ENCODE measurements around the gene ADH4.

ADH4 gene

DNA sequence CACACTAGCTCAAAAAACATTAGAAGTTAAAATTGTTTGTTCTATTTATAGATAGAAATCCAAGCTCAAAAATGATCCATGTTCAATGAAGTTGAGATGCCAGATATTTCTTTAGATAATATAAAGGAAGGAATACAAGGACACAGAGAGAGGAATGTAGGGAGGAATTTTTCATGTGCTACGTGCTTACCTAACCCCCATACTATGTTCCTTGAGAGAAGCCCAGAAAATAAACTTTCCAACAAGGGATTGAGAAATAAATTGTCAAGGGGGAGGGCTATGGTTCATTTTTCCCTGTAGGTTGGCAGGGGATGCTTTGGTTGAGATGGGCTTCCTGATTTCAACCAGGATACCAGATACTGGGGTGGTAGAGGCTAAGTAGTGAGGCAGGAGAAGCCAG is 39.9 kb downstream of the ADH4 start:
- Histone ChIP-seq H4K20me1 (ENCODE audit: insufficient read depth, low read length, poor library complexity, severe bottlenecking) (no peaks in the 10 kb centered on the region), H3K36me3 (ENCODE audit: insufficient read depth, low read length) (no peaks in the 10 kb centered on the region), H3K4me3 (ENCODE audit: low read length, poor library complexity, severe bottlenecking) (no peak overlapping the region), H3K4me1 (ENCODE audit: insufficient read depth, low read length, poor library complexity, severe bottlenecking) (peaks cover 17% of the 10 kb centered on the region), H3K9ac (ENCODE audit: low read depth, low read length, poor library complexity, severe bottlenecking) (no peak overlapping the region), H3K27me3 (ENCODE audit: insufficient read depth, low read length, poor library complexity, severe bottlenecking) (no peaks in the 10 kb centered on the region), H3F3A (ENCODE audit: low read depth) (no peaks in the 10 kb centered on the region), H3K4me2 (ENCODE audit: low read depth, low read length, poor library complexity, severe bottlenecking) (no peak overlapping the region), H3K9me2 (replicated peaks; ENCODE audit: low read depth, low read length) (no peaks in the 10 kb centered on the region), H3K79me2 (ENCODE audit: insufficient read depth, low read length) (no peaks in the 10 kb centered on the region), H3K9me3 (ENCODE audit: insufficient read depth, low read depth, low read length) (no peaks in the 10 kb centered on the region), H2AFZ (ENCODE audit: low read length) (no peak overlapping the region)
- TF ChIP-seq EZH2phosphoT487 (IDR thresholded peaks at IDR 0.05; ENCODE audit: borderline replicate concordance) = no peak
- TF ChIP-seq, protein P1, sequence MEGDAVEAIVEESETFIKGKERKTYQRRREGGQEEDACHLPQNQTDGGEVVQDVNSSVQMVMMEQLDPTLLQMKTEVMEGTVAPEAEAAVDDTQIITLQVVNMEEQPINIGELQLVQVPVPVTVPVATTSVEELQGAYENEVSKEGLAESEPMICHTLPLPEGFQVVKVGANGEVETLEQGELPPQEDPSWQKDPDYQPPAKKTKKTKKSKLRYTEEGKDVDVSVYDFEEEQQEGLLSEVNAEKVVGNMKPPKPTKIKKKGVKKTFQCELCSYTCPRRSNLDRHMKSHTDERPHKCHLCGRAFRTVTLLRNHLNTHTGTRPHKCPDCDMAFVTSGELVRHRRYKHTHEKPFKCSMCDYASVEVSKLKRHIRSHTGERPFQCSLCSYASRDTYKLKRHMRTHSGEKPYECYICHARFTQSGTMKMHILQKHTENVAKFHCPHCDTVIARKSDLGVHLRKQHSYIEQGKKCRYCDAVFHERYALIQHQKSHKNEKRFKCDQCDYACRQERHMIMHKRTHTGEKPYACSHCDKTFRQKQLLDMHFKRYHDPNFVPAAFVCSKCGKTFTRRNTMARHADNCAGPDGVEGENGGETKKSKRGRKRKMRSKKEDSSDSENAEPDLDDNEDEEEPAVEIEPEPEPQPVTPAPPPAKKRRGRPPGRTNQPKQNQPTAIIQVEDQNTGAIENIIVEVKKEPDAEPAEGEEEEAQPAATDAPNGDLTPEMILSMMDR (conservative IDR thresholded peaks at IDR 0.05; ENCODE audit: low read length) = no peak

DNA sequence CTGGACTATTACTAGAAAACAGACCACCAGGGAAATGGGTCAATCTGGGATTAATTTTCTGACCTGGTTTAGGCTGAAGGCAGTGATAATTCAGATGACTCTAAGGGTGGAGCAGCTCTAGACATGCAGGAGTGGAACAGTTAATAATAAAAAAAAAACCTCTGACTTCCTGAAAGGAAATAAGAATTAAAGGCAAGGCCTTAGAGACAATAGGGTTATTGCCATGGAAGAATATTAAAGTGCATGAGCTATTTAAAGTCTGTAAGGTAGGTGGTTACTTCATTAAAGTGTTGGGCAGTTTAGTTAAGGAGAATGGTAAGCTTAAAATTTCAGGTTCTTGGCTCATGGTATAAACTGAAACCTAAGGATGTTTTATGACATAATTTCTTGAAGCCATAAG is 40.9 kb downstream of the ADH4 start:
- peak overlapping the region; percentile 25; the same call in 1 of the 2 replicates for H2AFZ ChIP-seq (ENCODE audit: low read length)
- no peaks in the 10 kb centered on the region for H3K36me3 ChIP-seq (ENCODE audit: insufficient read depth, low read length)
- no peaks in the 10 kb centered on the region for H3F3A ChIP-seq (ENCODE audit: low read depth)
- no peaks in the 10 kb centered on the region for H3K9me3 ChIP-seq (ENCODE audit: insufficient read depth, low read depth, low read length)
- no peaks in the 10 kb centered on the region for H3K9me2 ChIP-seq (replicated peaks; ENCODE audit: low read depth, low read length)
- H3K9ac ChIP-seq (ENCODE audit: low read depth, low read length, poor library complexity, severe bottlenecking) = no peak overlapping the region
- no peaks in the 10 kb centered on the region for H3K27me3 ChIP-seq (ENCODE audit: insufficient read depth, low read length, poor library complexity, severe bottlenecking)
- peak overlapping the region; percentile 49 for H3K4me2 ChIP-seq (ENCODE audit: low read depth, low read length, poor library complexity, severe bottlenecking)
- H3K4me1 ChIP-seq (ENCODE audit: insufficient read depth, low read length, poor library complexity, severe bottlenecking) = peaks cover 17% of the 10 kb centered on the region
- TF ChIP-seq, protein P1 (conservative IDR thresholded peaks at IDR 0.05; ENCODE audit: low read length) = no peak
- TF ChIP-seq EZH2phosphoT487 (IDR thresholded peaks at IDR 0.05; ENCODE audit: borderline replicate concordance) = no peak
- H4K20me1 ChIP-seq (ENCODE audit: insufficient read depth, low read length, poor library complexity, severe bottlenecking) = no peaks in the 10 kb centered on the region
- H3K4me3 ChIP-seq (ENCODE audit: low read length, poor library complexity, severe bottlenecking) = peak overlapping the region; percentile 39
- no peaks in the 10 kb centered on the region for H3K79me2 ChIP-seq (ENCODE audit: insufficient read depth, low read length)

DNA sequence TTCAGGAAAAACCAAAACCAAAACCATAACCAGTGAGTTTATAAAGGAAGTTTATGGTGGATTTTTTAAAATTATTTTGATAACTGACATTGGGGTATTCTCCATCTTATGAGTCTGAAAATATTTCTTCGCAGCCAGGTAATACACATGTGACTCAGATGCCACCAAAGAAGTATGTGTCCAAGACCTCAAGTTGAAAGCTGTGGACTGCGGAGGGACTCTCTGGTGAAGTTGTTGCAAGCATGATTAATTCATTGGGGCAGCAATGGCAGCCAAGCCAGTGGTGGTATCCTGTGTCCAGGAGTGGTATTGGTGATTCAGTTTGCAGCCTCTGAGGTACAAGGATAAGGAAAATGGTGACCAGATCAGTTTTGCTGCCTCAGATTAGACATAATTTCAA is 41.5 kb downstream of the ADH4 start:
- Histone ChIP-seq H3F3A (ENCODE audit: low read depth) (no peaks in the 10 kb centered on the region), H3K36me3 (ENCODE audit: insufficient read depth, low read length) (no peaks in the 10 kb centered on the region), H3K9me2 (replicated peaks; ENCODE audit: low read depth, low read length) (no peaks in the 10 kb centered on the region), H2AFZ (ENCODE audit: low read length) (no peak overlapping the region; the same call in 1 of the 2 replicates), H3K4me3 (ENCODE audit: low read length, poor library complexity, severe bottlenecking) (peak overlapping the region; percentile 39), H3K9ac (ENCODE audit: low read depth, low read length, poor library complexity, severe bottlenecking) (no peak overlapping the region), H3K9me3 (ENCODE audit: insufficient read depth, low read depth, low read length) (no peaks in the 10 kb centered on the region), H3K27me3 (ENCODE audit: insufficient read depth, low read length, poor library complexity, severe bottlenecking) (no peaks in the 10 kb centered on the region), H3K4me2 (ENCODE audit: low read depth, low read length, poor library complexity, severe bottlenecking) (peak overlapping the region; percentile 49), H3K4me1 (ENCODE audit: insufficient read depth, low read length, poor library complexity, severe bottlenecking) (peaks cover 17% of the 10 kb centered on the region), H3K79me2 (ENCODE audit: insufficient read depth, low read length) (no peaks in the 10 kb centered on the region), H4K20me1 (ENCODE audit: insufficient read depth, low read length, poor library complexity, severe bottlenecking) (no peaks in the 10 kb centered on the region)
- no peak for TF ChIP-seq EZH2phosphoT487 (IDR thresholded peaks at IDR 0.05; ENCODE audit: borderline replicate concordance)
- TF ChIP-seq, protein P1 (conservative IDR thresholded peaks at IDR 0.05; ENCODE audit: low read length) = no peak
